NCI-H774 (cell line): ENCODE measurements around the gene TMEM63B.
"Not testable (repeated sequence)": the region's sequence is repeated elsewhere in the genome, so short reads cannot be mapped to it uniquely, and the experiment has no call there.

Source experiments
- DNase-seq: peaks from one replicate; lab custom pipeline; 2025; lab: John Stamatoyannopoulos, UW

Gene TMEM63B

GRCh38 chr6:44127186-44128019 lies at the start of gene TMEM63B, which contains the start of gene MRPL14:
Gene TMEM63B (plus strand): TSS chr6:44127554. CDS start chr6:44134585, 7,031 bp downstream.
Gene MRPL14 (minus strand): TSS chr6:44127452. CDS start chr6:44116611, 10,841 bp downstream.
- peak; percentile 86 for DNase-seq

- DNase-seq: no peak
These were observed 49.0 kb upstream of the TMEM63B start for GRCh38 chr6:44078219-44078826.

- DNase-seq: no peak
These were observed 48.3 kb upstream of the TMEM63B start for GRCh38 chr6:44078827-44079671.

GRCh38 chr6:44079672-44080071 lies 47.7 kb upstream of the TMEM63B start:
- no peak for DNase-seq

- DNase-seq: no peak
These were observed 46.5 kb upstream of the TMEM63B start for GRCh38 chr6:44080561-44081521.

GRCh38 chr6:44081753-44082152 lies 45.6 kb upstream of the TMEM63B start:
- DNase-seq: no peak

GRCh38 chr6:44082872-44083321 lies 44.5 kb upstream of the TMEM63B start:
- DNase-seq: no peak

GRCh38 chr6:44084231-44085014 lies 42.9 kb upstream of the TMEM63B start:
- no peak for DNase-seq

GRCh38 chr6:44085219-44085618 lies 42.1 kb upstream of the TMEM63B start:
- DNase-seq: no peak

GRCh38 chr6:44086931-44087574 lies 40.3 kb upstream of the TMEM63B start:
- no peak for DNase-seq

GRCh38 chr6:44087623-44088022 lies 39.7 kb upstream of the TMEM63B start:
- DNase-seq: no peak

GRCh38 chr6:44088827-44089590 lies 38.3 kb upstream of the TMEM63B start:
- no peak for DNase-seq

GRCh38 chr6:44090465-44090864 lies 36.9 kb upstream of the TMEM63B start:
- no peak for DNase-seq

- not testable (repeated sequence) for DNase-seq
These were observed 36.0 kb upstream of the TMEM63B start for GRCh38 chr6:44091356-44091755.

- no peak for DNase-seq
These were observed 35.1 kb upstream of the TMEM63B start for GRCh38 chr6:44091981-44092884.

- DNase-seq: no peak
These were observed 34.3 kb upstream of the TMEM63B start for GRCh38 chr6:44093066-44093465.

GRCh38 chr6:44093750-44094402 lies 33.5 kb upstream of the TMEM63B start:
- DNase-seq: no peak
